MG63 (cell line): Measurements from ENCODE around the gene RPF1. TPM values are rescaled to one million over a fixed set of nuclear protein-coding genes. Genes with fewer than 3 reads are reported as not detected.

ENCODE experiments used
- DNase-seq: peaks from one replicate; pipeline ENCODE4 v3.0.0-alpha.2; 2020
- H3K27me3 ChIP-seq: fragments of 250-450 bp; sonication (Bioruptor Pico); 2 replicates; pipeline ENCODE4 v1.5.1; 2020; ENCODE audit warnings: mild to moderate bottlenecking, moderate library complexity
- H3K36me3 ChIP-seq: fragments of 250-450 bp; sonication (Bioruptor Pico); 2 replicates; pipeline ENCODE4 v1.5.1; 2020; ENCODE audit warnings: mild to moderate bottlenecking, moderate library complexity
- H3K4me3 ChIP-seq: fragments of 250-450 bp; sonication (Bioruptor Pico); 2 replicates; pipeline ENCODE4 v1.5.1; 2020; ENCODE audit warnings: mild to moderate bottlenecking, moderate library complexity
- H3K9me3 ChIP-seq: fragments of 250-450 bp; sonication (Bioruptor Pico); 2 replicates; pipeline ENCODE4 v1.5.1; 2020; ENCODE audit warnings: mild to moderate bottlenecking, moderate library complexity
- total RNA-seq: library from RNA; depleted of rRNA; stranded (reverse); fragments of >200 nt; shearing (Covaris generic); gene quantifications from 2 replicates; pipeline ENCODE4 v1.2.3, GENCODE V29; 2014; ENCODE audit warnings: low replicate concordance; rRNA removed

Gene RPF1
- total RNA-seq, 1 experiment from 2014 or later, result 61.7 TPM

DNA sequence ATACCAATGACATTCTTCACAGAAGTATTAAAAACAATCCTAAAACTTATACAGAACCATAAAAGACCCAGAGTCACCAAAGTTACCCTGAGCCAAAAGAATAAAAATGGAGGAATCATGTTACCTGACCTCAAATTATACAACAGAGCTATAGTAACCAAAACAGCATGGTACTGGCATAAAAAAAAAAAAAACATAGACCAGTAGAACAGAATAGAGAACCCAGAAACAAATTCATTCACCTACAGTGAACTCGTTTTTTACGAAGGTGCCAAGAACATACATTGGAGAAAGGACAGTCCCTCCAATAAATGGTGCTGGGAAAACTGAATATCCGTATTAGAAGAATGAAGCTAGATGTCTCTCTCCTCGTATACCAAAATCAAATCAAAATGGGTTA lies 30.0 kb downstream of the RPF1 start:
- Histone ChIP-seq H3K9me3 (peaks cover 8% of the 10 kb centered on the region), H3K4me3 (no peak overlapping the region)
- no peak for DNase-seq

DNA sequence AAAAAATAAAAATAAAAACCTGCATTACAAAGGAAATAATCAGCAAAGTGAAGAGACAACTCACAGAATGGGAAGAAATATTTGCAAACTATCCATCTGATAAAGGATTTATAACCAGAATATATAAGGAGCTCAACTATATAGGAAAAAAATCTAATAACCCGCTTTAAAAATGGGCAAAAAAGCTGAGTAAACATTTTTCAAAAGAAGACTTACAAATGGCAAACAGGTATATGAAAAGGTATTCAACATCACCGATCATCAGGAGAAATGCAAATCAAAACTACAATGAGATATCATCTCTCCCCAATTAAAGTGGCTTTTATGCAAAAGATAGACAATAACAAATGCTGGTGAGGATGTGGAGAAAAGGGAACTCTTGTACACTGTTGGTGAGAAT lies 31.1 kb downstream of the RPF1 start:
- no peak for DNase-seq

More for the DNA sequence above, 30.0 kb downstream of the RPF1 start:
- peaks cover 15% of the 10 kb centered on the region for H3K36me3 ChIP-seq
- H3K27me3 ChIP-seq, result no peaks in the 10 kb centered on the region

DNA sequence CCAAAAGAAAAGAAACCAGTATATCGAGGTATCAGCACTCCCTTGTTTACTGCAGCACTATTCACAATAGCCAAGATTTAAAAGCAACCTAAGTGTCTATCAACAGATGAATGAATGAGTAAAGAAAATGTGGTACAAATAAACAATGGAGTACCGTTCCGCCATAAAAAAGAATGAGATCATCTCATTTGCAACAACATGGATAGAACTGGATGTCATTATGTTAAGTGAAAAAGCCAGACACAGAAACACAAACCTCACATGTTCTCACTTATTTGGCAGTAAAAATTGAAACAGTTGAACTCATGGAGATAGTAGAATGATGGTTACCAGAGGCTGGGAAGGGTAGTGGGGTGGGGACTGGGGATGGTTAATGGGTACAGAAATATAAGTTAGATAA lies 31.6 kb downstream of the RPF1 start:
- Histone ChIP-seq H3K36me3 (peaks cover 6% of the 10 kb centered on the region), H3K27me3 (no peaks in the 10 kb centered on the region), H3K4me3 (no peak overlapping the region), H3K9me3 (peaks cover 8% of the 10 kb centered on the region)
- DNase-seq, result no peak

More for the DNA sequence above, 31.1 kb downstream of the RPF1 start:
- H3K4me3 ChIP-seq, result no peak overlapping the region
- peaks cover 8% of the 10 kb centered on the region for H3K9me3 ChIP-seq
- H3K27me3 ChIP-seq, result no peaks in the 10 kb centered on the region
- H3K36me3 ChIP-seq, result peaks cover 7% of the 10 kb centered on the region

DNA sequence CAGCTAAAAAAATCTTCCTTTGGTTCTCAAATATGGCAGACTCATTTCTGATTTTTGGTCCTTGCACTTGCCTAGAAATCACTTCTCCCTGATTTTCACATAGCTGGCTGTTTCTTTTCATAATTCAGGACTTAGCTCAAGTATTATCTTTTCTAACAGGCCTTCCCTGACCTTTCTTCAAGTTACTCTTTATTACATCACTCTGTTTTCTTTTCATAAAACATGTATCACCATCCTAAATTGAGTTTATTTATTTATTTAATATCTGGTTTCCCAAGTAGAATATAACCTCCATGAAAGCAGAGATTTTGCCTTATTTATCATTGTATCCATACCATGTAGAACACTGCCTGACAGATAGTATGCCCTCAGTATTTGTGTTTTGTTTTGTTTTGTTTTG lies 45.5 kb downstream of the RPF1 start:
- no peak for DNase-seq
- Histone ChIP-seq H3K4me3 (no peak overlapping the region), H3K36me3 (no peaks in the 10 kb centered on the region), H3K9me3 (no peaks in the 10 kb centered on the region; the same call in 1 of the 2 replicates), H3K27me3 (no peaks in the 10 kb centered on the region)

DNA sequence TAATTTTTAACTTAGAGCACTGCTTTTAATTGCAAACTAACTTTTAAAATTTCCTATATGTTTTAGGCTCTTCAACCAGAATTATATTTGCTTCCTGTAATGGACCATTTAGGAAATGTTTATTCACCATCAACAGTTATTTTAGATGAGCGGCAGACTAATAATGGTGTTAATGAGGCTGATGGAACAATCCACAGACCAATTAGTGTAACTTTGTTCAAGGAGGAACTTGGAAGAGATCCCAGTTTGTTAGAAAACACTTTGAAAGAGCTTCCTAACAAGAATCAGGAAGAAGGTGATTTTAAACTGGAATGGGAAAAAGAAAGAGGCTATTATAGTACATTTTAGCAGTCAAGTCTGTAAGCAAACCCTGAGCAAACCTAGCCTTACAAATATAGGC lies 46.7 kb downstream of the RPF1 start:
- no peaks in the 10 kb centered on the region; the same call in 1 of the 2 replicates for H3K9me3 ChIP-seq
- no peak overlapping the region for H3K4me3 ChIP-seq
- no peak for DNase-seq
- H3K27me3 ChIP-seq, result no peaks in the 10 kb centered on the region
- no peaks in the 10 kb centered on the region for H3K36me3 ChIP-seq

DNA sequence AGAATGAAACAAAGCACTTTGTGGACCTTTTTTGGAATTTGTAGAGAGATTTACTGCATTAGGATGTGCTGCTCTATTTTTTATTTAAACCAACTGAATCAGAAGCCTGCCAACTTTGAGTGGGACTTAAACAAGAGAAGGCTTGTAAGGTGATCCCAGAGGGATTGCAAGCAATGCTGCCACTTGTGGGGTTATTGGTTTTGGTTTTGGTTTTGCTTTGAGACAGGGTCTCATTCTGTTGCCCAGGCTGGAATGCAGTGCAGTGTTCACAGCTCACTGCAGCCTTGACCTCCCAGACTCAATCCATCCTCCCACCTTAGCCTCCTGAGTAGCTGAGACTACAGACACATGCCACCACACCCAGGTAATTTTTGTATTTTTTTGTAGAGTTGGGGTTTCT lies 59.5 kb downstream of the RPF1 start:
- Histone ChIP-seq H3K9me3 (no peaks in the 10 kb centered on the region), H3K36me3 (peaks cover 3% of the 10 kb centered on the region; the same call in 1 of the 2 replicates), H3K4me3 (no peak overlapping the region), H3K27me3 (no peaks in the 10 kb centered on the region)
- DNase-seq, result no peak

DNA sequence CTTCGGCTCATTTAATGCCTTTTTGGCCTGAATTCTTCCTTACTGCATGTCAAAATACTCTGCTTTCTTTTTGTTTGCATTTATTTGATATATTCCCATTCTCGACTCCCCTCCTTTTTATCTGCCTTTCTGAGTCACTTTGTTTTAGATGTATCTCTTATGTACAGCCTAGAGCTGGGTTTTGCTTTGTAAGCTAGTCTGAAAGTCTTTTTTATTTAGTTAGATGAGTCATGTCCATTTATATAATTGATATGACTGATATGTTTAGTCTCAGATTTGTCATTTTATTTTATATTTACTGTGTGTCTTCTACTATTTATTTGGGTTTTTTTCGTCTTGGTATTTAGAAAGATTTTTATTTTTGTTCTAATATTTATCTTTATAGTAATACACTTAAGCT lies 60.9 kb downstream of the RPF1 start:
- Histone ChIP-seq H3K36me3 (peaks cover 7% of the 10 kb centered on the region; the same call in 1 of the 2 replicates), H3K27me3 (no peaks in the 10 kb centered on the region), H3K9me3 (no peaks in the 10 kb centered on the region), H3K4me3 (no peak overlapping the region)
- DNase-seq, result no peak

DNA sequence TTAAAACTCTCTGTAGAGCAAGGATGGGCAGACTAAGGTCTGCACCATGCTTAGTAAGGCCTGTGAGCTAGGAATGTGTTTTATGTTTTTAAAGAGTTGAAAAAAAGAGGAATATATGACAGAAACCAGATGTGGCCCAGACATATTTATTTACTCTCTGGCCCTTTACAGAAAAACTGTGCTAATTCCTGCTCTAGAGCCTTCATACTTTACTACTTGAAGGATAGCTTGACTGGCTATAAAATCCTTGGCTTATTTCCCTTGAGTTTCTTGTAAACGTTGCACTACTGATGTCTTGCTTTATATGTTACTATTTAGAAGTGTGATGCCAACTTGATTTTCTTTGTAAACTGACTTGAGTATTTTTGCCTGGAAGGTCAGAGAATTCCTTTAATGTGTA lies 61.7 kb downstream of the RPF1 start:
- no peaks in the 10 kb centered on the region for H3K9me3 ChIP-seq
- H3K4me3 ChIP-seq, result no peak overlapping the region
- H3K36me3 ChIP-seq, result peaks cover 7% of the 10 kb centered on the region; the same call in 1 of the 2 replicates
- no peaks in the 10 kb centered on the region for H3K27me3 ChIP-seq
- no peak for DNase-seq

DNA sequence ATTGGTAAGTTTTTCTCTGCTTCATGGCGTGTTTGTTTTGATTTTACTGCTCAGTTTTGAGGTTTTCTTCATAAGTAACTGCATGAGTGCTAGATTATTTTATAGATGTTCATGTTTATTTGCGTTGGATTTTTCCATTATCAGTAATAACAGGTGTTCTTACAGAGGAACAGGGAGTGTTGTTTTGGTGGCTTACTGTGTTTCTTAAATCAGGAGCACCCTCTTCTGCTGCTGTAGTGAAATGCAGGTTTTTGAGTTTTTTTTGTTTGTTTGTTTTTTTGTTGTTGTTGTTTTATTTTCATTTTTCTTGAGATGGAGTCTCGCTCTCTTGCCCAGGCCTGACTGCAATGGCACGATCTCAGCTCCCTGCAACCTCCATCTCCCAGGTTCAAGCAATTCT lies 62.6 kb downstream of the RPF1 start:
- no peak for DNase-seq
- Histone ChIP-seq H3K36me3 (peaks cover 7% of the 10 kb centered on the region; the same call in 1 of the 2 replicates), H3K9me3 (no peaks in the 10 kb centered on the region), H3K4me3 (no peak overlapping the region), H3K27me3 (no peaks in the 10 kb centered on the region)

Other genes with a start within 250 kb of the RPF1 start
- 0.15 and 0.40 TPM in 2 replicates for gene SAMD13, start 177.6 kb upstream of the RPF1 start, total RNA-seq
- not detected in 2 replicates for gene DNASE2B, start 80.8 kb upstream of the RPF1 start, total RNA-seq
- not detected in 2 replicates for gene SPATA1, start 27.1 kb downstream of the RPF1 start, total RNA-seq
- 119 and 120 TPM in 2 replicates for gene GNG5, start 27.3 kb downstream of the RPF1 start, total RNA-seq
- 6.8 and 7.4 TPM in 2 replicates for gene CTBS, start 95.2 kb downstream of the RPF1 start, total RNA-seq
- gene SSX2IP, start 211.2 kb downstream of the RPF1 start, total RNA-seq, result 27.5 and 62.9 TPM in 2 replicates